Measurements from ENCODE around the gene PTCH1. TPM values are rescaled to one million over a fixed set of nuclear protein-coding genes. Genes with fewer than 3 reads are reported as not detected.

PTCH1 gene
- total RNA-seq, 2 experiments from 2014 or later, result 19.4 to 21.9 TPM

DNA sequence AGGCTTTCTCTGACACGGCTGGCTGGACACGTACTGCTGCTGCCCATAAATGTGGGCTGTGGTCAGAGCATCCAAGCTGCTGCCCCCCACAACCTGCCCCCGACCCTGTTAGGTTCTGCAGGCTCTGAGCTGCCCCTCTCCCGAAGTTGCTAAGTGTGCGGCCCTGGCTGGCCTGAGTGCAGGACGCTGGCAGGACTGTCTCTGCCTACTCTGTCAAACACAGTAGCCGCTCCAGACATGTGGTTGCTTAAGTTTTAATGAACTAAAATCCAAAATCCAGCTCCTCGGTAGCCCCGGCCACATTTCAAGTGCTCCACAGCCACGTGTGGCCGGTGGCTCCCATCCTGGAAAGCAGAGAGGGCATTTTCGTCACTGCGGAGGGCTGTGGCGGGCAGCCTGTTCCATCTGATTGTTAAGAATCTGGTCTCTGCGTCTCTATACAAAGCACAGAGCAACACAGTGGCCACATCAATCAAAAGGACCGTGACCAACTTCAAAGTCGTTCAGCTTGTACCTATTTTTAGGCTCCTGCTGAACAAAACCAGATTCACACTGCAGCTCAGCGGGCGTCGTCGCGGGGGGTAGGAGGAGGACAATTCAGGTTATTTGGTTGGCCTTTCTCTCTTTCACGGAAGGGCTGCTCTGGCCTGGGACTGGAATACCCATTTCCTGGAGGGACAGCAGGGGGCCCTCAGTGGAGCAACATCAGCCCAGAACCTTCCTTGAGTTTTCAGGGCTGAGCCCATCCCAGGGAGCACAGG, 68.9 kb downstream of the PTCH1 start:
- Mint-ChIP-seq H3K4me3 (no peak overlapping the region), H3K9me3 (no peaks in the 10 kb centered on the region), H3K4me1 (peaks cover 6% of the 10 kb centered on the region), H3K27me3 (no peaks in the 10 kb centered on the region), H3K36me3 (peaks cover 4% of the 10 kb centered on the region), H3K27ac (no peak overlapping the region)
- POLR2A ChIA-PET, result no interaction called here
- ATAC-seq (ENCODE audit: low read depth) (no peak), DNase-seq (no peak)

DNA sequence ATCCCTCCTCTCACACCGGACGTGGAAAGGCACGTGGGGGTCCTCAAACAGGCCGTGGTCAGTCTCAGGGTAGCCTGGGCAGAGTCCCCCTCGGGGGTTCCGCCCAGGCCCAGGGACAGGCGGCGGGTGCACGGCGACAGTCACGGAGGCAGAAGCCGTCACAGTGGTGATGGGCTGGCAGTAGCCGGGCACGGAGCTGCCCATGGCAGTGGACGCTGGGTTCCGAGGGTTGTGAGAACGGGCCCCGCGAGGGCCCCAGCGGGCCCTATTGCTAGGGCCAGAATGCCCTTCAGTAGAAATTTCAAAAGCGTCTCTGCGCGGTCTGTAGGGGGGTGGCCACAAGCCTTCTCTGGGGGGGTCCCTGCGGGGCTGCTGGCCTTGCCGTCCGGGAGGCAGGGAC, 69.8 kb downstream of the PTCH1 start:
- POLR2A ChIA-PET, result no interaction called here
- peaks cover 6% of the 10 kb centered on the region for H3K4me1 Mint-ChIP-seq
- H3K27me3 Mint-ChIP-seq, result no peaks in the 10 kb centered on the region
- no peak overlapping the region for H3K27ac Mint-ChIP-seq
- no peak overlapping the region for H3K4me3 Mint-ChIP-seq
- no peak for DNase-seq
- H3K9me3 Mint-ChIP-seq, result no peaks in the 10 kb centered on the region
- no peak for ATAC-seq (ENCODE audit: low read depth)
- peaks cover 1% of the 10 kb centered on the region for H3K36me3 Mint-ChIP-seq

DNA sequence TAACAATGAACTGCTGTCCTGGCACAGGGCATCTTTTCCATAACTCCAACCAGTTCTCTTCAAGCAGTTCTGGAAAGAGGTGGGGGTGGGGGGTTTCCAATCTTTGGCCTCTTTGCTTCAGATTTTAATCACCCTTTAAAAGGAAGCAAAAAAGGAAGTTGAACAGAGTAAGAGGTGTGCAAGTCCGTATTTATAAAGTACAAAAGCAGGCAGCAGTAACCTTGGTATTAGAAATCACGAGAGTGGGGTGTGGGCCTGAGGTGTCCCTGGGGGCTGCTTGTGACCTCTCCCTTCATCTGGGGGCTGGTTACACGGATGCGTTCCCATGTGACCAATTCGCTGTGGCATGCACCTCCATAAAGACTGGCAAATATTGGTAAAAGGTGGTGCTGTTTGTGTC, 70.5 kb downstream of the PTCH1 start:
- Mint-ChIP-seq H3K36me3 (peaks cover 1% of the 10 kb centered on the region), H3K4me3 (no peak overlapping the region), H3K4me1 (peaks cover 6% of the 10 kb centered on the region), H3K9me3 (no peaks in the 10 kb centered on the region), H3K27ac (no peak overlapping the region), H3K27me3 (no peaks in the 10 kb centered on the region)
- POLR2A ChIA-PET, result no interaction called here
- ATAC-seq (ENCODE audit: low read depth), result no peak
- DNase-seq, result no peak

DNA sequence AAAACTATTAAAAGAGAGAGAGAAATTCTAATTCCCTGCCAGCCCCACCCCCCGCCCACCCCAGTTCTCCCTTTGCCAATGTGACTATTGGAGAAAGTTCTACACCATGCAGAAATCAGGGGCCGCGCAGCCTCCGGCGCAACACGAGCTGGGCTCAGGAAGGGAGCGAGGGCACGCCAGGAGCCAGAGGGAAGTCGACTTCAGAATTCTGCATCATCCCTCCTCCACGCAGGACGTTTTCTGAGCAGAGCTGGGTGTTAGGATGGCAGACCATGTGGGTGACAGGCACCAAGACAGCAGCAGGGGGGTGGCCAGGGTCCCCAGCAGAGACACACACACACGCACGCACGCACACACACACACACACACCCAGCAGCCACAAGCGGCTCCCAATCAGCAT, 72.6 kb downstream of the PTCH1 start:
- Mint-ChIP-seq H3K36me3 (no peaks in the 10 kb centered on the region), H3K4me3 (no peak overlapping the region), H3K4me1 (peaks cover 6% of the 10 kb centered on the region), H3K27me3 (peaks cover 3% of the 10 kb centered on the region), H3K9me3 (peaks cover 1% of the 10 kb centered on the region), H3K27ac (no peak overlapping the region)
- no peak for DNase-seq
- ATAC-seq (ENCODE audit: low read depth), result no peak
- POLR2A ChIA-PET, result no interaction called here

DNA sequence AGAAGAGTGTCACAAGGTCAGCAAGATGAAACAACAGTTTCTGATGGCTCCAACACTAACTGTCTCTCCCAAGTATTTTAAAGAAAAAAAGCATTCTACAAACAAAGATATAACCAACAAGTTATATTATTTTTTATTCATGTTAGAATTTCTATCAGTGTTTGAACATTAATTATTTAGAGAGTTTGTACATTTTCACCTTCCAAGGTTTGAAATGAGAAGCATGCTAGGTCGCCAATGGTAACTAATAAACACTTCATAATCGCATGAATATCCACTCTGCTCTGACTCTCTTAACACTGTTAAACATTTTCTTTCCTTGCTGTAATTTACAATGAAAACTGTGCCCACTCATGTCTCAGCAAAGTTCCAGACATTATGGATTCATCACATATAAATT, 73.5 kb downstream of the PTCH1 start:
- Mint-ChIP-seq H3K36me3 (no peaks in the 10 kb centered on the region), H3K9me3 (peaks cover 1% of the 10 kb centered on the region), H3K4me1 (peaks cover 3% of the 10 kb centered on the region), H3K4me3 (no peak overlapping the region), H3K27me3 (peaks cover 3% of the 10 kb centered on the region), H3K27ac (no peak overlapping the region)
- POLR2A ChIA-PET, result no interaction called here
- DNase-seq, result no peak
- ATAC-seq (ENCODE audit: low read depth), result no peak

DNA sequence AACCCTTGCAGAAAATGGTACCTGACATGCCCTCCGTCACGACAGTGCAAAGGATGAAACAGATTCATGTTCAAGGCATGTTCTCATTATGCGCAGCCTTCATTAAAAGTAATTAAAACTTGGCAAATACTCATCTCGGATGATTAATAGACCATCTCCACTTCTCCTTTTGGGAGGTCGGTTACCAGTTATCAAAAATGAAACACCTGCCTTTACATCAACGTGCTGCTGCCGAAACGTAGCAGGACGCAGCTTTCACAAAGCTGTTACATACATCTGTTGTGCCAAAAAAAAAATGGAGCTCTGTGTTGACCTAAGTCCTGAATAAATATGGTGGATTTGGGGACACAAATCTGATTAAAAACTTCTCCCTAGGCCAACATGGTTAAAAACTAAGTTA, 75.7 kb downstream of the PTCH1 start:
- no peak overlapping the region for H3K27ac Mint-ChIP-seq
- DNase-seq, result no peak
- POLR2A ChIA-PET, result no interaction called here
- H3K9me3 Mint-ChIP-seq, result peaks cover 1% of the 10 kb centered on the region
- H3K36me3 Mint-ChIP-seq, result no peaks in the 10 kb centered on the region
- H3K4me3 Mint-ChIP-seq, result no peak overlapping the region
- H3K27me3 Mint-ChIP-seq, result peaks cover 3% of the 10 kb centered on the region
- peaks cover 6% of the 10 kb centered on the region for H3K4me1 Mint-ChIP-seq
- ATAC-seq (ENCODE audit: low read depth), result no peak

DNA sequence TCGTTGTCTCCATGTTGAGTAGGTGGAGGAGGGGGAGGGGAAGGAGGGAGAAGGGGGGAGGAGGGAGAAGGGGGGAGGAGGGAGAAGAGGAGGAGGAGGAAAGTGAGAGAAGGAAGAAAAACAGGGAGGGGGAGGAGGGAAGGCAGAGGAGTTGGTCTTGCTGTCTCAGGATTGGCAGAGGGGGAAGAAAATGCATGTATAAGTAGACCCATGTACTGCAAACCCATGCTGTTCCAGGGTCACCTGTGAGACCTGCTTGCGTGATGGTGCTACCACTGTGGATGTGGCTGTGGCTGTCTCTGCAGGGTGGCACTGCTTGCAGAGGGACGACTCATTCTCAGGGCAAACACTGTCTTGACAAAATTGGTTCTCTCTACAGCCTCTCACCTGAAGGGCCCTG, 76.3 kb downstream of the PTCH1 start:
- Mint-ChIP-seq H3K27ac (no peak overlapping the region), H3K9me3 (peaks cover 1% of the 10 kb centered on the region), H3K36me3 (no peaks in the 10 kb centered on the region), H3K4me3 (no peak overlapping the region), H3K4me1 (peaks cover 6% of the 10 kb centered on the region), H3K27me3 (peaks cover 3% of the 10 kb centered on the region)
- POLR2A ChIA-PET, result no interaction called here
- DNase-seq (no peak), ATAC-seq (ENCODE audit: low read depth) (no peak)

DNA sequence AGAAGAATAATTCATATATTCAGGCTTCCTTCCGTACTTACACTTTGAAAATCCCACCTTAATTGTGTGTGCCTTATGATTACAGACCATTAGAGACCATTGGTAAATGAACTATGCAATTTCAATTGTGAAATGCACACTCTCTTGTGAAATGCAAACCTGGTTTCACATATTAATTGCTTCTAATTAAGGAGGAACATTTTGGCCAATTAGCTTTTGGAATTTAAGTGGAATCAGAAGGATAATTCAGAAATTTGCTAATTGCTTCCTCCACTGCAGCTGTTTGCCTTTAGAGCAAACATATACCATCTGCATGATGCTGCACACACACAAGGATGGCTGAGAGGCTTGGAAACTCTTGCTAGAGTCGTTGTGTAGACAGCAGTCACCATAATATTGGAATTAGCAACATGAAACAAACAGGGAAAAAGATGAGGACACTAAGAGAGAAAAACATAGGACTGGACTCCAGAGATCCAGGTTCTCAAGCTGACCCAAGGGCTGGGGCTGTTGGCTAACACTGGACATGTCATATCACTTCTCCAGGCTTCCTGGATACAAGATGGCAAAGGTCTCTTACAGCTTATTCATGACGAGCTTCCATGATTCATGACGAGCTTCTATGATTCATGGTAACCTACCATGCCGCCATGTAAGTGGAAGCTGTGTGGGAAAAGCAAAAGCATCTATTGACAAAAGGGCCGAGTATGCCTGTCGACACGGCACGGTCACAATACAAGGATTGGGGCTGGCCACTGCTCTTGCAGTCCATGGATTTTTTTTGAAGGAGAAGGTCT, 78.0 kb downstream of the PTCH1 start:
- Mint-ChIP-seq H3K27ac (no peak overlapping the region), H3K4me3 (no peak overlapping the region), H3K9me3 (peaks cover 4% of the 10 kb centered on the region), H3K36me3 (no peaks in the 10 kb centered on the region), H3K27me3 (peaks cover 3% of the 10 kb centered on the region), H3K4me1 (peaks cover 6% of the 10 kb centered on the region)
- DNase-seq (no peak), ATAC-seq (ENCODE audit: low read depth) (no peak)
- POLR2A ChIA-PET, result interaction anchor here (0.6 kb wide), 1 partner anchor 146 kb away, joined by 3 read pairs; no protein-coding TSS in a partner anchor

DNA sequence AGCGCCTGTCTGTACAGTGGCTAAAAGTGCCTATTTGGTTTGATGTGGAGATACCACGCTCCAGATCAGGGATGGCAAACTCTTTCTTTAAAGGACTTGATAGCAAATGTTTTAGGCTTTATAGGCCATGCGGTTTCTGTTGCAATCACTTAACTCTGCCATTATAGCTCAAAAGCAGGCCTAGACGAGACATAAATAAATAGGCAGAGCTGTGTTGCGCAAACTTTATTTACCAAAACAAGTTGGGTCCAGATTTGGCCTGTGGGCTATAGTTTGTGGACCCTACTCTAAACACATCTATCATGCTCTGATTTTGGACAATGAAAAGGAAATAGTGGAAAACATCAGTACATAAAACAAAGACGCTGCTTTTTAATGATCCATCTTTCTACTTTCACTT, 79.2 kb downstream of the PTCH1 start:
- Mint-ChIP-seq H3K9me3 (peaks cover 4% of the 10 kb centered on the region), H3K27me3 (peaks cover 3% of the 10 kb centered on the region), H3K36me3 (no peaks in the 10 kb centered on the region), H3K4me3 (no peak overlapping the region), H3K4me1 (peaks cover 5% of the 10 kb centered on the region), H3K27ac (no peak overlapping the region)
- ATAC-seq (ENCODE audit: low read depth) (no peak), DNase-seq (no peak)
- POLR2A ChIA-PET, result no interaction called here

DNA sequence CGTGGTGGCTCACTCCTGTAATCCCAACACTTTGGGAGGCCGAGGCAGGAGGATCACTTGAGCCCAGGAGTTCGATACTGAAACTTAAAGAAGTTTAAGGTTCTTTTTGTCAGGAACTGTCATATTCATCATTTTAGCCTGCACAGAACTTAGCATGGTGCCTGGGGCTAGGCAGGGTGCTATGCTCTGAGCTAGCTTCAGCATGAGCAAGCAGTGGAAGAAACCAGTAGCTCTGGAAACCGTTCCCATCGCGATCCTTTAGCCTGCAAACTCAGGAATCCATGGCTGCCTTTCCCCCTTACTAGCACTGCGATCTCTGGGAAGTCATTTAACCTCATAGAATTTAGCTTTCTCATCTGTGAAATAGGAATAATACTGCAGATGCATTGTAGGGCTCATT, 80.4 kb downstream of the PTCH1 start:
- Mint-ChIP-seq H3K27me3 (peaks cover 5% of the 10 kb centered on the region), H3K9me3 (peaks cover 4% of the 10 kb centered on the region), H3K36me3 (no peaks in the 10 kb centered on the region), H3K4me3 (no peak overlapping the region), H3K27ac (no peak overlapping the region), H3K4me1 (peaks cover 5% of the 10 kb centered on the region)
- POLR2A ChIA-PET, result interaction anchor here (0.6 to 0.7 kb wide), 2 partner anchors 9 to 86 kb away, joined by 3 to 4 read pairs; no protein-coding TSS in a partner anchor
- DNase-seq (no peak), ATAC-seq (ENCODE audit: low read depth) (no peak)

DNA sequence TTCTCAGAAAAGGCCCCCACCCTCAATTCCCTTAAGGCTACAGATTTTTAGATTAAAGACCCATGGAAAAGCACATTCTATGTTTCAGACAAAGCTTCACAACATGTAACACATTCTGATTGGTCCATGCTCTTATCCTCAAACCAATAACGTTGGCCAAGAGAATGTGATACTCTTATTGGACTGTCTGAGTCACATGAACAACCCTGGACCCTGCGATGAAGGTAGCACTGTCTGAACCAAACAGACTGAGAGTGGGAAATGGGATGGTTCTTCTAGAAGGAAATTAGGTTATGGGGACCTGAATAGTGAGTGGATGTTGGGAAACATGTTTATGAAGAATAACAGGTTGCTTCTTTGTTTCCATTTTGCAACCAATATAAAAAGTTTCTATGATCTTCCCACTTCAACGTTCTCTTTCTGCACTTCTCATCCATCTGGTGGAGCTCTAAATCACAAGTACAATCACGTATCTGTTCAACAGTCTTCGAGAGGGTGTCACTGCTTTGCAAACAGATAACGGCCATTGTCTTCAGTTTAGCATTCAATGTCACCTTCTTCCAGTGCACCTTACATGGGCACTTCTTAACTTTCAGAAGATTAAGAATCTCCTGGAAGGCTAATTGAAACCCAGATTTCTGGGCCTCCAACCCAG, 81.6 kb downstream of the PTCH1 start:
- Mint-ChIP-seq H3K27me3 (peaks cover 5% of the 10 kb centered on the region), H3K36me3 (no peaks in the 10 kb centered on the region), H3K9me3 (peaks cover 8% of the 10 kb centered on the region), H3K27ac (no peak overlapping the region), H3K4me1 (peaks cover 5% of the 10 kb centered on the region), H3K4me3 (no peak overlapping the region)
- DNase-seq (no peak), ATAC-seq (ENCODE audit: low read depth) (no peak)
- POLR2A ChIA-PET, result interaction anchor here (0.6 kb wide), 1 partner anchor 10 kb away, joined by 3 read pairs; no protein-coding TSS in a partner anchor

DNA sequence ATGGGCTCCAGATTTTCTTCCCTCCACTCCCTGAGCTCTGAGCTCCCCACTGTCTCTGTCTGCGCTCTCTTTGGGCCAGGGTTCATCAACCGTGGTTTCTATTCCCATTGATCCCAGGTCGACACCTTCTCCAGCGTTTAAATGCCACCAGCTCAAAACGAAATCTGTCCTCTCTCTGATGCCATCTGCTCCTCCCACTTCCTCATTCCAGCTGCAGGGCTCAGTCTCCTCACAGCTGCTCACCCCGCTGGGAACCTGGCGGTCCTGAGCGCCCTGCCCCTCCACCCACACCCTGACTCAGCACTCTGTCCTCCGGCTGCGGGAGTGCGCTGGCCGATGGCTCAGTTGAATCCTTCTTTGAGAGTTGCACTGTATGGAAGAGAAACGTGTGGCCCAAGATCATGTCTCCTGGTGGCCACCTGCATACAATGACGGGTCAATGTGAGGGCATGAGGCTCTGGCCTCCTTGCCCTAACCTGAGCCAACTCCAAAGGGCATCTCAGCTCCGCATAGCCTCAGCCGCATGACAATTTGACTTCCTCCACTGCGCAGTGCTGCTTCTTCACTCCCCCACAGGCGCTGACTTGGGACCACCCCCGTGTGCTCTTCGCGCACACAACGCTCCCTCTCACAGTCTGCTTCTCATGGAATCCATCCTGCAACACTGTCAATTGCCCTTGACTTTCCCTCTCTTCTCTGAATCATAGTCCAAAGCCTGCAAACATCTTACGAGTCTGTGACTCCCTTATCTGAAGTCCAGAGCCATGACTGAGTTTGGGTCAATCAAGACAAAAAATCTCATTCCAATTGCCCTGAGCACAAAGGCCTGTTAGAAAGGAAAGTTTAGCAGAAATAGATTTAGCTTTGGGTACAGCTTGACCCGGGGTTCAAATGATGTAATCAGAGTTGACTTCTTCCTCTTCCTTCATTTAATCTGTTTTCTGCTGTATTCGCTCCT, 82.4 kb downstream of the PTCH1 start:
- peaks cover 4% of the 10 kb centered on the region for H3K27me3 Mint-ChIP-seq
- ATAC-seq (ENCODE audit: low read depth), result no peak
- H3K36me3 Mint-ChIP-seq, result no peaks in the 10 kb centered on the region
- no peak for DNase-seq
- no peak overlapping the region for H3K27ac Mint-ChIP-seq
- H3K9me3 Mint-ChIP-seq, result peaks cover 11% of the 10 kb centered on the region
- POLR2A ChIA-PET, result interaction anchor here (0.6 kb wide), 1 partner anchor 10 kb away, joined by 3 read pairs; no protein-coding TSS in a partner anchor
- no peak overlapping the region for H3K4me3 Mint-ChIP-seq
- H3K4me1 Mint-ChIP-seq, result peaks cover 5% of the 10 kb centered on the region
